Mesendoderm (in vitro differentiated cells): ENCODE measurements around the gene WDR53. TPM values are rescaled to one million over a fixed set of nuclear protein-coding genes. Genes with fewer than 3 reads are reported as not detected.
A peak's percentile ranks its signal among the peaks of the same experiment; 100 is the strongest.
"Not testable (repeated sequence)": the region's sequence is repeated elsewhere in the genome, so short reads cannot be mapped to it uniquely, and the experiment has no call there.

Source experiments
- DNase-seq: peaks from one replicate; pipeline ENCODE4 v3.0.0; 2013
- H2AK5ac ChIP-seq: 2 replicates; pipeline ENCODE4 v1.6.1; 2013; ENCODE audit warnings: low read length, inconsistent platforms
- H2BK120ac ChIP-seq: 2 replicates; pipeline ENCODE4 v1.6.1; 2013; ENCODE audit warnings: low read depth, mild to moderate bottlenecking, low read length, moderate library complexity, mixed read lengths
- H2BK15ac ChIP-seq: replicated peaks from 2 replicates; pipeline ENCODE4 v1.6.1; 2013; ENCODE audit warnings: low read depth, mild to moderate bottlenecking, moderate library complexity
- H2BK5ac ChIP-seq: 2 replicates; pipeline ENCODE4 v1.6.1; 2013; ENCODE audit warnings: low read length, inconsistent platforms
- H3K18ac ChIP-seq: 2 replicates; pipeline ENCODE4 v1.6.1; 2013; ENCODE audit warnings: mild to moderate bottlenecking, low read length, mixed read lengths
- H3K23ac ChIP-seq: one replicate; pipeline ENCODE4 v1.6.1; 2013; ENCODE audit warnings: low read length
- H3K27ac ChIP-seq: 2 replicates; pipeline ENCODE4 v1.5.1; 2013; ENCODE audit warnings: low read depth, mild to moderate bottlenecking, inconsistent platforms, low read length, moderate library complexity
- H3K27me3 ChIP-seq: 2 replicates; pipeline ENCODE4 v1.6.1; 2013; ENCODE audit warnings: low read length, control low read depth, mild to moderate bottlenecking, inconsistent platforms; ENCODE audit not compliant: insufficient read depth, poor library complexity
- H3K36me3 ChIP-seq: 2 replicates; pipeline ENCODE4 v1.6.1; 2013; ENCODE audit warnings: low read length, inconsistent platforms; ENCODE audit not compliant: control insufficient read depth, insufficient read depth
- H3K4ac ChIP-seq: one replicate; pipeline ENCODE4 v1.6.1; 2013; ENCODE audit warnings: low read depth, mild to moderate bottlenecking, low read length, moderate library complexity
- H3K4me1 ChIP-seq: 2 replicates; pipeline ENCODE4 v1.6.1; 2013; ENCODE audit warnings: low read depth, low read length, inconsistent platforms; ENCODE audit not compliant: control insufficient read depth
- H3K4me2 ChIP-seq: 2 replicates; pipeline ENCODE4 v1.6.1; 2013; ENCODE audit warnings: low read length
- H3K4me3 ChIP-seq: 2 replicates; pipeline ENCODE4 v1.5.1; 2013; ENCODE audit warnings: mild to moderate bottlenecking, low read length
- H3K56ac ChIP-seq: one replicate; pipeline ENCODE4 v1.6.1; 2013; ENCODE audit warnings: low read length
- H3K79me1 ChIP-seq: 2 replicates; pipeline ENCODE4 v1.6.1; 2013; ENCODE audit warnings: low read length, inconsistent platforms
- H3K79me2 ChIP-seq: 2 replicates; pipeline ENCODE4 v1.6.1; 2013; ENCODE audit warnings: mild to moderate bottlenecking, low read length; ENCODE audit not compliant: control insufficient read depth, insufficient read depth
- H3K9ac ChIP-seq: 2 replicates; pipeline ENCODE4 v1.6.1; 2013; ENCODE audit warnings: low read length, inconsistent platforms
- H4K5ac ChIP-seq: one replicate; pipeline ENCODE4 v1.6.1; 2013; ENCODE audit warnings: low read length
- H4K8ac ChIP-seq: one replicate; pipeline ENCODE4 v1.6.1; 2013; ENCODE audit warnings: low read depth, mild to moderate bottlenecking, control low read depth, low read length, moderate library complexity
- WGBS: extraction: QIAGEN DNeasy Blood & Tissue Kit; methylation state at CpG from one replicate; pipeline ENCODE4 v1.1.7; 2013; ENCODE audit warnings: low lambda C conversion rate, missing lambda C conversion rate; ENCODE audit not compliant: insufficient coverage; ENCODE audit errors: extremely low coverage; 5-methylcytosine and 5-hydroxymethylcytosine counted together
- small RNA-seq: library from polyadenylated mRNA; stranded (forward); fragments of <200 nt; extraction: miRNeasy Mini kit (QIAGEN cat#:217004); gene quantifications from one replicate; pipeline ENCODE3, GENCODE V24; 2013; ENCODE audit not compliant: insufficient read depth

The WDR53 gene

GRCh38 chr3:196511108-196511507 is 57.2 kb downstream of the WDR53 start:
- not testable (repeated sequence) for H3K4me2 ChIP-seq, H3K79me1 ChIP-seq, H3K27me3 ChIP-seq, H3K56ac ChIP-seq, H3K4me1 ChIP-seq, H2BK120ac ChIP-seq, DNase-seq, H3K9ac ChIP-seq, H2AK5ac ChIP-seq, H3K27ac ChIP-seq, H4K5ac ChIP-seq, H3K4ac ChIP-seq, H2BK5ac ChIP-seq, H3K79me2 ChIP-seq, H3K18ac ChIP-seq, H3K36me3 ChIP-seq, H3K23ac ChIP-seq, H2BK15ac ChIP-seq, H4K8ac ChIP-seq, H3K4me3 ChIP-seq
- no CpG with 5 or more reads among the region's 1 CpG for WGBS

- no peak overlapping the region for H4K5ac ChIP-seq
- no peak overlapping the region for H3K18ac ChIP-seq
- no peak overlapping the region for H3K23ac ChIP-seq
- no peak overlapping the region for H3K4me3 ChIP-seq
- WGBS, result no CpG with 5 or more reads among the region's 8 CpGs
- no peak overlapping the region for H2AK5ac ChIP-seq
- no peak overlapping the region for H3K56ac ChIP-seq
- H2BK5ac ChIP-seq, result no peak overlapping the region
- H3K4me1 ChIP-seq, result no peaks in the 10 kb centered on the region
- no peaks in the 10 kb centered on the region for H3K36me3 ChIP-seq
- no peak overlapping the region for H3K9ac ChIP-seq
- no peak overlapping the region for H3K27ac ChIP-seq
- H3K27me3 ChIP-seq, result no peaks in the 10 kb centered on the region
- no peak overlapping the region for H3K4me2 ChIP-seq
- DNase-seq, result peak; percentile 18
- no peak overlapping the region for H3K4ac ChIP-seq
- peaks cover 2% of the 10 kb centered on the region for H3K79me1 ChIP-seq
- H4K8ac ChIP-seq, result no peak overlapping the region
- no peak overlapping the region for H2BK120ac ChIP-seq
- H3K79me2 ChIP-seq, result peaks cover 14% of the 10 kb centered on the region
- no peak overlapping the region for H2BK15ac ChIP-seq
Measured at GRCh38 chr3:196506687-196507086, 61.7 kb downstream of the WDR53 start.

DNA sequence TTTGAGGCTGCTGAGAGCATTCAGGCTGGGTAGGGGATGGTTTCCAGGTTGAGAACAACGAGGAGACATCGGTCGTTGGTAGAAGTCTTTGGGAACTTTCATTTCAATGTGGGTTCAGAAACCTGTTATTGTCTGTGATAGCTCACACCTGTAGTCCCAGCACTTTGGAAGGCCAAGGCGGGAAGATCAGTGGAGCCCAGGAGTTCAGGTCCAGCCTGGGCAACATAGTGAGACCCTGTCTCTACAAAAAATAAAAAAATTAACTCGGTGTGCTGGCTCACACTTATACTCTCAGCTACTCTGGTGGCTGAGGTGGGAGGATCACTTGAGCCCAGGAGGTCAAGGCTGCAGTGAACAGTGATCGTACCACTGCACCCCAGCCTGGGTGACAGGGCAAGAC is 63.8 kb downstream of the WDR53 start:
- WGBS, result no CpG with 5 or more reads among the region's 6 CpGs
- H3K36me3 ChIP-seq, result no peaks in the 10 kb centered on the region
- DNase-seq, result no peak
- no peak overlapping the region for H3K4ac ChIP-seq
- no peak overlapping the region for H3K27ac ChIP-seq
- H3K79me2 ChIP-seq, result peaks cover 33% of the 10 kb centered on the region
- no peak overlapping the region for H2BK15ac ChIP-seq
- H2BK5ac ChIP-seq, result no peak overlapping the region
- peaks cover 3% of the 10 kb centered on the region for H3K4me1 ChIP-seq
- H2AK5ac ChIP-seq, result no peak overlapping the region
- peaks cover 2% of the 10 kb centered on the region for H3K79me1 ChIP-seq
- no peak overlapping the region for H2BK120ac ChIP-seq
- no peak overlapping the region for H3K23ac ChIP-seq
- peak overlapping the region; percentile 66 for H3K56ac ChIP-seq
- H3K4me2 ChIP-seq, result no peak overlapping the region
- no peak overlapping the region for H3K4me3 ChIP-seq
- no peaks in the 10 kb centered on the region for H3K27me3 ChIP-seq
- no peak overlapping the region for H3K9ac ChIP-seq
- H3K18ac ChIP-seq, result no peak overlapping the region
- H4K5ac ChIP-seq, result no peak overlapping the region
- H4K8ac ChIP-seq, result no peak overlapping the region

Small RNA genes within 50 kb of the gene (small RNA-seq; reads per million reads assigned to genes)
- not detected for gene RPS29P3
